GM12801 (cell line): ENCODE measurements around the gene UTP11.

Experiments
- CTCF ChIP-seq: IDR thresholded peaks from one replicate; pipeline ENCODE4 v1.5.1; 2011; ENCODE audit warnings: control low read depth; ENCODE audit not compliant: insufficient read length; ENCODE audit errors: extremely low read depth

UTP11 gene

GRCh38 chr1:38052750-38053415, 40.3 kb downstream of the UTP11 start:
- TF ChIP-seq CTCF, result no peak

- no peak for TF ChIP-seq CTCF
These were observed 41.0 kb downstream of the UTP11 start for GRCh38 chr1:38053416-38054091.

GRCh38 chr1:38055398-38055797, 42.9 kb downstream of the UTP11 start:
- TF ChIP-seq CTCF, result no peak

GRCh38 chr1:38055965-38056364, 43.4 kb downstream of the UTP11 start:
- no peak for TF ChIP-seq CTCF

- TF ChIP-seq CTCF, result no peak
These were observed 47.2 kb downstream of the UTP11 start for GRCh38 chr1:38059635-38060250.

GRCh38 chr1:38060498-38060897, 48.0 kb downstream of the UTP11 start:
- no peak for TF ChIP-seq CTCF

- no peak for TF ChIP-seq CTCF
These were observed 48.8 kb downstream of the UTP11 start for GRCh38 chr1:38061290-38061689.
